ENCODE data around the gene MAPT.

The MAPT gene

GRCh38 chr17:45969726-45970125 is 75.4 kb downstream of the MAPT start:
- FAIRE-seq (no peak), DNase-seq (ENCODE audit: low spot score) (no peak)

- no peak for FAIRE-seq
Observed at GRCh38 chr17:45970659-45971058, 76.3 kb downstream of the MAPT start.

GRCh38 chr17:45971698-45972141 is 77.4 kb downstream of the MAPT start:
- DNase-seq (ENCODE audit: low spot score) (no peak), FAIRE-seq (no peak)

More at GRCh38 chr17:45970659-45971058, 76.3 kb downstream of the MAPT start:
- no peak for DNase-seq (ENCODE audit: low spot score)

GRCh38 chr17:45972531-45972930 is 78.2 kb downstream of the MAPT start:
- DNase-seq (ENCODE audit: low spot score) (no peak), FAIRE-seq (no peak)

- DNase-seq (ENCODE audit: low spot score) (no peak), FAIRE-seq (no peak)
Observed at GRCh38 chr17:45973099-45973780, 78.9 kb downstream of the MAPT start.

GRCh38 chr17:45973946-45974859 is 79.8 kb downstream of the MAPT start:
- FAIRE-seq (no peak), DNase-seq (ENCODE audit: low spot score) (no peak)

- FAIRE-seq (no peak), DNase-seq (ENCODE audit: low spot score) (no peak)
Observed at GRCh38 chr17:45974916-45975630, 80.7 kb downstream of the MAPT start.

- FAIRE-seq (no peak), DNase-seq (ENCODE audit: low spot score) (no peak)
Observed at GRCh38 chr17:45975640-45976295, 81.4 kb downstream of the MAPT start.

GRCh38 chr17:45976391-45976754 is 82.0 kb downstream of the MAPT start:
- no peak for FAIRE-seq
- no peak for DNase-seq (ENCODE audit: low spot score)

- no peak for FAIRE-seq
- DNase-seq (ENCODE audit: low spot score) = no peak
Observed at GRCh38 chr17:45976755-45977505, 82.6 kb downstream of the MAPT start.

GRCh38 chr17:45977506-45977824 is 83.1 kb downstream of the MAPT start:
- DNase-seq (ENCODE audit: low spot score) = no peak
- FAIRE-seq = no peak

- DNase-seq (ENCODE audit: low spot score) (no peak), FAIRE-seq (no peak)
Observed at GRCh38 chr17:45977976-45978626, 83.7 kb downstream of the MAPT start.

- no peak for DNase-seq (ENCODE audit: low spot score)
- FAIRE-seq = no peak
Observed at GRCh38 chr17:45979137-45979536, 84.8 kb downstream of the MAPT start.

- DNase-seq (ENCODE audit: low spot score) (no peak), FAIRE-seq (no peak)
Observed at GRCh38 chr17:45980855-45981254, 86.5 kb downstream of the MAPT start.

GRCh38 chr17:45981306-45981705 is 87.0 kb downstream of the MAPT start:
- FAIRE-seq (no peak), DNase-seq (ENCODE audit: low spot score) (no peak)

GRCh38 chr17:45982791-45983613 is 88.6 kb downstream of the MAPT start:
- DNase-seq (ENCODE audit: low spot score) (no peak), FAIRE-seq (no peak)

- FAIRE-seq = no peak
- no peak for DNase-seq (ENCODE audit: low spot score)
Observed at GRCh38 chr17:45983614-45984310, 89.4 kb downstream of the MAPT start.

- DNase-seq (ENCODE audit: low spot score) (no peak), FAIRE-seq (no peak)
Observed at GRCh38 chr17:45984368-45984767, 90.0 kb downstream of the MAPT start.

- DNase-seq (ENCODE audit: low spot score) (no peak), FAIRE-seq (no peak)
Observed at GRCh38 chr17:45985447-45985846, 91.1 kb downstream of the MAPT start.

Measured in RCC 7860 (cell line).